HFF-Myc (cell line): Measurements from ENCODE around the gene SLC16A7.

Source experiments
- DNase-seq: peaks from one replicate; pipeline ENCODE4 v3.0.0-alpha.2; 2011; ENCODE audit warnings: low read depth; ENCODE audit errors: extremely low read depth
- H3K4me3 ChIP-seq: replicated peaks from 2 replicates; pipeline ENCODE4 v1.5.1; 2011; ENCODE audit warnings: low read depth, mild to moderate bottlenecking, control low read depth, low read length
- CTCF ChIP-seq: IDR thresholded peaks from 2 replicates; pipeline ENCODE4 v1.5.1; 2012; ENCODE audit warnings: mild to moderate bottlenecking, low read depth, low read length, control low read depth; ENCODE audit errors: missing control alignments

The SLC16A7 gene

GRCh38 chr12:59650588-59651228 is 54.9 kb downstream of the SLC16A7 start:
- no peak for DNase-seq
- no peak for TF ChIP-seq CTCF
- no peak overlapping the region for H3K4me3 ChIP-seq

DNA sequence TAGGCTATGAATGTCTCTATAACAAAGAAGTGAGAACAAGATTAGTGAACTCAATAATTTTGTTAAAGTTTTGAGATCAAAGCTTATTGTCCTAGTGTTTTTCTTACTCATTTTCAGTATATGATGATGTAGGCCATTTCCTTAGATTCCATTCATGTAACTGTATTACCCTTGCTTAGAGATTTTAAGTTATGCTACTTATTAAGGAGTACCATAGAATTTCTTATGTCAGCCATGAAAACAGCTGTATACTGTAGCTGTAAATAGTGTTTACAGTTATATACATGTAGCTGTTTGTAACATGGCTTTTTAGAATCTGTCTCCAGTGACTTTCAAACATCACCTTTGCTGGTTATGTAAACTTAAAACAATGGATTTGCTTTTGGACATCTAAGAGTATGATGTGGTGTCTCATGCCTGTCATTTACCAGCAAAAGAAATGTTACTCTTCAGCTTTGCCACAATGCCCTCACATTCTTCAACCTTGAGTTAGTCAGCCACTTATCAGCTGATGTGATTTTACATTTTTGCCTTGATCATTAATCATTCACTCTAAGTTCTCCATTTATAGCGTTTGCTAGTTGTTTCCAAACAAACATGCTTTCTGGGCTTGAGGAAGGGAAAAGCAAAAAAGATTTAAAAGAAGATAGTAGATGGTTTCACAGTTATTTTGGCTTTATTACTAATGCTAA is 55.5 kb downstream of the SLC16A7 start:
- no peak for TF ChIP-seq CTCF
- DNase-seq: no peak
- H3K4me3 ChIP-seq: no peak overlapping the region

GRCh38 chr12:59652130-59652529 is 56.3 kb downstream of the SLC16A7 start:
- H3K4me3 ChIP-seq: no peak overlapping the region
- TF ChIP-seq CTCF: no peak
- no peak for DNase-seq

DNA sequence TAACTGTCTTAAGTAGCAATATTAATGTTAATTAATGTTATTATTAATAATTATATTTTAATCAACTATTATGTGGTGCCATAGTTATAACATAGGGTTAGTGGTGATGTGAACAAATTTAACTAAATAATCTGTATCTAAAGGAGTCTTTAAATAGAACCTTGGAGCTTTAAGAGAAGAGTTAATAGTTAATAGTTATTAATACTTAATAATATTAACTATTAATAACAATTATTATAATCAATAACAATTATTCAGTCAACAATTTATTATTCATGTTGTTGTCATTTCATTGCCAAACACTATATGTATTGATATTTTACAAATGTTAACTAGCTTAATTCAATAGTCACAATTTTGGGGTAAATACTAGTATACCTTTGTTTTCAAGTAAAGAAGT is 58.2 kb downstream of the SLC16A7 start:
- H3K4me3 ChIP-seq: no peak overlapping the region
- DNase-seq: no peak
- TF ChIP-seq CTCF: no peak

GRCh38 chr12:59657266-59657665 is 61.4 kb downstream of the SLC16A7 start:
- TF ChIP-seq CTCF: no peak
- DNase-seq: no peak
- no peak overlapping the region for H3K4me3 ChIP-seq

GRCh38 chr12:59657711-59658110 is 61.9 kb downstream of the SLC16A7 start:
- TF ChIP-seq CTCF: no peak
- no peak overlapping the region for H3K4me3 ChIP-seq
- DNase-seq: no peak

GRCh38 chr12:59660148-59660547 is 64.3 kb downstream of the SLC16A7 start:
- no peak overlapping the region for H3K4me3 ChIP-seq
- no peak for DNase-seq
- no peak for TF ChIP-seq CTCF
